HG02642 (cell line): ENCODE data around the gene CXXC5.

Experiments
- ATAC-seq: cut with Tn5 transposase; IDR thresholded peaks from one replicate; pipeline ENCODE4 v1.9.1; 2021; ENCODE audit warnings: mild to moderate bottlenecking; ENCODE audit not compliant: unreplicated experiment, poor library complexity

CXXC5 gene

GRCh38 chr5:139638090-139638735, 9.9 kb upstream of the CXXC5 start:
- ATAC-seq, result peak; percentile 22

- ATAC-seq, result no peak
Measured at GRCh38 chr5:139638736-139639618, 9.2 kb upstream of the CXXC5 start.

- no peak for ATAC-seq
Measured at GRCh38 chr5:139639619-139640380, 8.3 kb upstream of the CXXC5 start.

- no peak for ATAC-seq
Measured at GRCh38 chr5:139640421-139641115, 7.6 kb upstream of the CXXC5 start.

- no peak for ATAC-seq
Measured at GRCh38 chr5:139641116-139642080, 6.8 kb upstream of the CXXC5 start.

DNA sequence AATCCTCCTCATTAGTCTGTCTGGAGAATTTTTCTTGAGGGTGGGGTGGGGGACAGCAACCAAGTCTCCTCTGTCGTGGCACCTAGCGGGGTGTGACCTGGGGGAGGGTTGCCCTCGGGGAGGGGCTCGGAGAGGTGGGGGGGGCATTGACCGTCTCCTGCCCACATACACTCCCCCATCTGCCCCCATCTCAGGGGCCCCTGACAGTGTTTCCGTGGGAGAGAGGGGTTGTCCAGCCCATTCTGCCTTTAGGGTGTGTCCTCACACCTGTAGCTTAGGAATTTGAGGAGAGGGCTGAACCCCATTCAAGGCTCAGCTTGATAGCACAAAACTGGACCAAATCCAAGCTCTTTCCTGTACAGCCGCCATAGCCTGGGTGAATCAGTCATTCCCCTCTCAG, 5.9 kb upstream of the CXXC5 start:
- ATAC-seq, result no peak

DNA sequence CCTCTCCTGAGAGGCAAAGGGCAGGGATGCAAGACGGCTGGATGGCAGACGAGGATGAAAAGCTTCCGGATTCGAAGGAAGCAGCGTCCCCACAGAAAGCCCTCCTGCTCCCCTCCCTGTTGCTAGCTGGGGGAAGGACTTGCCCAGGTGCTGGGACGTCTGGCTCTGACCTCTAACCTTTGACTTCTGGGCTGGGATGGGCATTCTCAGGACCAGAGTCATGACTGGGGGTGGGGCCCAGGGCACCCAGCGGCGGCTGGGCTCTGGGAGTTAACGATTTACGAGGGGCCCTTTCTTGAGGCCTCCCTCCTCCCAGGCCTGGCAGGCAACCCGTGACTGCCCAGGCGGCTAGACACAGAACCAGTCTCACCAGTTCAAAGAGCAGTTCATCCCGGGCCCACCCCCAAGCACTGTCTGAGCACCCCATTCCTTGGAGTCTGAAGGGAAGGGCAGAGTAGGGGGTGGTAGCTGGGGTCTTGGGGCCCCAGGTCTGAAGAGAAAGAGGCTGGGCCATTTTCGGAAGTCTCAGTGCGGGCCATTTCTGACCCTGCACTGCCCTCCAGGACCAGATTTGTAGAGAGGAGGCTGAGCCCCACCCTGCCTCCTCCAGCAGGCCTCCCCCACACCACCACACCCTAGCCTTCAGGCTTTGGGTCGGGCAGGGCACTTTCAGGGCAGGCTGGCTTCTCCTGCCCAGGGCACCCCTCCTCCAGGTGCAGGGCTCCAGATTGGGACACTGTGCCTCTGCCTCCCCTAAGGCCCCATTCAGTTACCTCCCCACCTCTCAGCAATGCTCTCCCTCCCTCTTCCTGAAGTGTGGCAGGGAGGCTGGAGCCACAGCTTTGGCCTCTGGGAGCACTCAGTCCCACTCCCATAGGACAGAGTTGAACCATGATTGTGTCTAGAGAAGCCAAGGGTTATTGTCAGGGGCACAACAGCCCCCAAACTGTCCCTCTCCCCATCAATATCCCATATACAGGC, 5.0 kb upstream of the CXXC5 start:
- ATAC-seq, result no peak

- ATAC-seq, result no peak
Measured at GRCh38 chr5:139644001-139644456, 4.1 kb upstream of the CXXC5 start.

GRCh38 chr5:139644646-139645429, 3.3 kb upstream of the CXXC5 start:
- ATAC-seq, result no peak

- no peak for ATAC-seq
Measured at GRCh38 chr5:139645430-139645871, 2.7 kb upstream of the CXXC5 start.

- no peak for ATAC-seq
Measured at GRCh38 chr5:139646111-139646510, 2.0 kb upstream of the CXXC5 start.

DNA sequence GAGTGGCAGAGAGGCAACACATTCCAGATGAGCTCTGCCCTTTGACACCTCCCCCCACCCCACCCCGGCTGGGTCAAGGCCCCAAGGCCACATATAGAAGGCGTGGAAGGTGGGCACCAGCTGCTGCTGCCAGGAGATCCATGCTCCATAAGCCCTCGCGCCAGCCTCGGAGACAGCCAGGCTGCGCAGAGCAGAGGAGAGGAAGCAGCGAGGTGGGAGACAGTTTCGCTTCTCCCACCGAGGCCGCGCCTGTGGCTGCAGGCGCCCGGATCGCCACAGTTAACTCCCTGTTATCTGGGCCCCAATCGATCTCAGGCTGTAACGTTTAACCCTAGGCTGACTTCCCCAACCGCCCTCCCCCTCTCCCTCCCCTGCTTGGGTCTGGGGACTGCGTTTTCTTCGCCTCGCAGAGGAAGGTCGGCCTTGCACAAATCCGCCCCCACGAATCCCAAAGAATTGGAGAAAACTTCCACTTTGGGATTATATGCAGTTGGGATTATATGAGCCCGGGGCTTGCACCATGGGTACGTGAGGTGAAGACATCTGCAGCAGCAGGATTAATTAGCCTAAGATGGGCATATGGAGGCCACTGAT, 1.1 kb upstream of the CXXC5 start:
- ATAC-seq, result no peak

GRCh38 chr5:139647506-139648204, 494 bp upstream of the CXXC5 start:
- ATAC-seq, result no peak

DNA sequence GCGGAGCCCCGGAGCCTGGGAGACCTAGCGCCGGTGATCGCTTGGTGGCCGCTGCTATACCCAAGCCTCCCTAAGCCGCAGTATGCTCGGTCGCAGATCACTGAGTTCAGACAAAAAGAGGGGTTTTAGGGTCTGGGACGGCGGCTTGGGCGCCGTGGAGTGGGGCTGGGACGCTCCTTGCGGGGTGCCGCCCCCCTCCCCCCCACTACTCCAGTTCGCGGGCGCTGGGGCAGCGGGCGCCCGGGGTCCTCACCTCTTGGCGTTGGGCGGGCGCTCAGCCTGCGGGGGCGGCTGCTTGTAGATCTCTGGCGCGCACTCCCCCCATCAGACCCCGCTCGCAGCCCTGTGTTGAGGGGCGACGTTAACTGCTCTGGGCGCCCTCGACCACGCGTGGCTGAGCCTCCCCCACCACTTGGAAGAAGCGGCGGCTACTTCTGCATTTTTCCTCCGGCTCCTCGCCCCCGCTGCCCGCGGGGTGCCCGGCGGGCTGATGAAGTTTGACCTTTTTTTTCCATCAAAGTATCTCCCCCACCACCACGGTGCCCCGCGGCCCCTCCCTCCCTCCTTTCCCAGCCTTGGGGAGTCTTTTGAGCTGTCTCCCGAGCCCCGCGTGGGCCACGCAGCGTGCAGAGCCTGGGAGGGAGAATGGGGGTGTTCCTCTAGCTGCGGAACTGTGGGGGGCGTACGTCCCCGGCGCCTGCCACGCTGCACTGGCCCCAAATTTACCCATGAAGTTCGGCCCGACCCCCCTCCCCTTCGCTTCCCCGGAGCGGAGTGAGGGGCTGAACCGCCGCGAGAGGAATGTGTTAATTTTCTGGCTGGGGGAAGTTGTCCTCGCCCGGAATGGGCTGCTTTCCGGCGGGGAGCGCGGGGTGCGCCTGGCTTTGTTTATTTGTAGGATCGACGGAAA, 1.2 kb downstream of the CXXC5 start:
- peak; percentile 2 for ATAC-seq

- ATAC-seq, result no peak
Measured at GRCh38 chr5:139650031-139650688, 2.0 kb downstream of the CXXC5 start.
